ENCODE data around the gene ADRA1B. TPM values are rescaled to one million over a fixed set of nuclear protein-coding genes. Genes with fewer than 3 reads are reported as not detected.

The ADRA1B gene
- total RNA-seq, 2 donors from 2014 or later, result 0.60 to 0.68 TPM

DNA sequence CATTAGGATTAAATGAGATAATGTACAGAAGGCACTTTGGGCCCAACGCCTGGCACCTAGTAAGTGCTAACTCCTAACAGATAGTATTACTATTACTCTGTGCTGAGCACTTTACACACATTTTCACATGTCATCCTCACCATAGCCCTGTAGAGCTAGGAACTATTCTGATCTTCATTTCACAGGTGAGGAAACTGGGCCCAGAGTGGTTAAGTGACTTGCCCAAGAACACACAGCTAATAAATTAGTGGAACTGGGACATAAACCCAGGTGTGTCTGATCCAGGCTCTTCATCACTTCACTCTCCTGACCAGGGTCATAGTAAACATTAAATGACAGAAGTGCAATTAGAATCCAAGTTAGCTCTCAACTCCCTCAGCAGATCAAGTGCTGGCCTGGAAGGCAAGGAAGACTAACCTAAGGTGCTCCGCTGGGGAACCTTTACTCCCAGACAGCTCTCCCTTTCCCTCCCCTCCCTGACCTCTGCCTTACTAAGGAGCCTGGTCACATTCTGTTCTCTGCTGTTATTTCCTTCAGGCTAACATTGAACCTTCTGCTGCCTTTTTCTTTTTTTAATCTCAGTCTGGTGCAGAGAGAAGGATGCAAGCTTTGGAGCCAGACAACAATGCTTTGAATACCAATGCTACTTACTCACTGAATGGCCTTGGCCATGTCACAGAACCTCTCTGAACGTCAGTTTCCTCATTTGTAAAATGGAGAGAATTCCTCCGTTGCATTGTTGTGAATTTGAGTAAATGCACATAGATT lies 4.1 kb upstream of the ADRA1B start:
- no peak overlapping the region for H3K4me3 ChIP-seq (ENCODE audit: low read length)
- WGBS, 2 experiments (ENCODE audit: insufficient coverage in 1 of 2, insufficient read length in 1 of 2), result 84 to 87% methylated on average over 3 to 4 of the region's 4 CpGs

DNA sequence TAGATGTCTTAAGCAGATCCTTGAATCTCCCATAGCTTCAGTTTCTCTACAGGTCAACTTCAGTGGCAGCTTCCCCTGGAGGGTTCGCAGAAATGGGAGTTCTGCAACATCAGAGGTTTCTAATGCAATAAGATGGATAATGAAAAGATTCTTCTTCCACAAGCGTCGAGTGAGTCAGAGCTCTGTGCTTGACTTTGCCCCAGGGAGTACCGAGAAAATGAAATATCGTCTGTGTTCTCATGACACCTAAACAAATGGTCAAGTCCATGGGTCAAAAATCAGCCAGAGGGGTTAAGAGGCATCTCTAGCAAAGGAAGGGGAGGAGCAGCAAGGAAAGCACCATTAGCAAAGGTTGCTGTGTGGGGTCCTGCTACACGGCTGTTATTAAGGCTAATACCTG lies 3.2 kb upstream of the ADRA1B start:
- no peaks in the 10 kb centered on the region for H3K9me3 ChIP-seq (ENCODE audit: control insufficient read depth, low read length)
- Mint-ChIP-seq H3K9me3 (no peaks in the 10 kb centered on the region), H3K4me3 (no peak overlapping the region), H3K27me3 (ENCODE audit: insufficient read depth) (peaks cover 45% of the 10 kb centered on the region), H3K27ac (no peak overlapping the region), H3K36me3 (ENCODE audit: low read depth) (no peaks in the 10 kb centered on the region), H3K4me1 (peaks cover 17% of the 10 kb centered on the region)
- no peaks in the 10 kb centered on the region for H3K4me1 ChIP-seq (ENCODE audit: control insufficient read depth, insufficient read depth, low read length)
- H3K27ac ChIP-seq (ENCODE audit: low read depth, low read length), result no peak overlapping the region
- DNase-seq, result no peak
- no peaks in the 10 kb centered on the region for H3K36me3 ChIP-seq (ENCODE audit: control insufficient read depth, insufficient read depth, low read length)
- TF ChIP-seq, protein P1, sequence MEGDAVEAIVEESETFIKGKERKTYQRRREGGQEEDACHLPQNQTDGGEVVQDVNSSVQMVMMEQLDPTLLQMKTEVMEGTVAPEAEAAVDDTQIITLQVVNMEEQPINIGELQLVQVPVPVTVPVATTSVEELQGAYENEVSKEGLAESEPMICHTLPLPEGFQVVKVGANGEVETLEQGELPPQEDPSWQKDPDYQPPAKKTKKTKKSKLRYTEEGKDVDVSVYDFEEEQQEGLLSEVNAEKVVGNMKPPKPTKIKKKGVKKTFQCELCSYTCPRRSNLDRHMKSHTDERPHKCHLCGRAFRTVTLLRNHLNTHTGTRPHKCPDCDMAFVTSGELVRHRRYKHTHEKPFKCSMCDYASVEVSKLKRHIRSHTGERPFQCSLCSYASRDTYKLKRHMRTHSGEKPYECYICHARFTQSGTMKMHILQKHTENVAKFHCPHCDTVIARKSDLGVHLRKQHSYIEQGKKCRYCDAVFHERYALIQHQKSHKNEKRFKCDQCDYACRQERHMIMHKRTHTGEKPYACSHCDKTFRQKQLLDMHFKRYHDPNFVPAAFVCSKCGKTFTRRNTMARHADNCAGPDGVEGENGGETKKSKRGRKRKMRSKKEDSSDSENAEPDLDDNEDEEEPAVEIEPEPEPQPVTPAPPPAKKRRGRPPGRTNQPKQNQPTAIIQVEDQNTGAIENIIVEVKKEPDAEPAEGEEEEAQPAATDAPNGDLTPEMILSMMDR (conservative IDR thresholded peaks at IDR 0.05), result no peak
- H3K9ac ChIP-seq (ENCODE audit: extremely low read depth, low read length, poor library complexity, severe bottlenecking), result no peak overlapping the region
- H3K4me3 ChIP-seq (ENCODE audit: low read length), result no peak overlapping the region
- 74 to 90% methylated on average over 5 to 6 of the region's 6 CpGs for WGBS, 2 experiments (ENCODE audit: insufficient coverage in 1 of 2, insufficient read length in 1 of 2)
- H3K27me3 ChIP-seq (ENCODE audit: control insufficient read depth, insufficient read depth, low read length, poor library complexity, severe bottlenecking), result peaks cover 41% of the 10 kb centered on the region

More for the DNA sequence above, 4.1 kb upstream of the ADRA1B start:
- no peaks in the 10 kb centered on the region for H3K9me3 ChIP-seq (ENCODE audit: control insufficient read depth, low read length)
- H3K4me1 ChIP-seq (ENCODE audit: control insufficient read depth, insufficient read depth, low read length), result no peaks in the 10 kb centered on the region
- no peak overlapping the region for H3K27ac ChIP-seq (ENCODE audit: low read depth, low read length)
- Mint-ChIP-seq H3K4me1 (peaks cover 20% of the 10 kb centered on the region), H3K27me3 (ENCODE audit: insufficient read depth) (peaks cover 36% of the 10 kb centered on the region), H3K36me3 (ENCODE audit: low read depth) (no peaks in the 10 kb centered on the region), H3K9me3 (no peaks in the 10 kb centered on the region), H3K27ac (no peak overlapping the region), H3K4me3 (no peak overlapping the region)
- TF ChIP-seq, protein P1 (conservative IDR thresholded peaks at IDR 0.05), result no peak
- no peaks in the 10 kb centered on the region for H3K36me3 ChIP-seq (ENCODE audit: control insufficient read depth, insufficient read depth, low read length)
- no peak overlapping the region for H3K9ac ChIP-seq (ENCODE audit: extremely low read depth, low read length, poor library complexity, severe bottlenecking)
- peaks cover 33% of the 10 kb centered on the region for H3K27me3 ChIP-seq (ENCODE audit: control insufficient read depth, insufficient read depth, low read length, poor library complexity, severe bottlenecking)
- DNase-seq, result no peak

DNA sequence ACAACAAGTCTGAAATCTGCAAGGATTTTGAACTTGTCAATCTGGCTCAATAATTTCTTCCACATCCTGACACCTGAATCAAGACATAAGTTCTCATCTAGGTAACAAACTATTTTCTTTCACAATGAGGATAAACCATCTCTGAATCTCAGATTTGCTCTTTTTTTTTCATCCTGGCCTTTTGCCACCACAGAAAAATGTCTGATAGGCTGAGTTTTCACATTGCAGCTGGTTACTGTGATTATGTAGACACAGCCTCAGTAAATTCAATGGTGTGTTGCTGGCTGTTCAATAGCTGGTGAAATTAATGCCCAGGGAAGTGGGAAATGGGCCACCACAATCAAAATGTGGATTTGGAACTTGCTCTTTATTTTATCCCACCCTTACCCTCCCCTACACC lies 2.8 kb upstream of the ADRA1B start:
- H3K9ac ChIP-seq (ENCODE audit: extremely low read depth, low read length, poor library complexity, severe bottlenecking), result no peak overlapping the region
- H3K27me3 Mint-ChIP-seq (ENCODE audit: insufficient read depth), result peaks cover 49% of the 10 kb centered on the region
- peaks cover 45% of the 10 kb centered on the region for H3K27me3 ChIP-seq (ENCODE audit: control insufficient read depth, insufficient read depth, low read length, poor library complexity, severe bottlenecking)
- no peak overlapping the region for H3K27ac ChIP-seq (ENCODE audit: low read depth, low read length)
- DNase-seq, result no peak
- H3K36me3 Mint-ChIP-seq (ENCODE audit: low read depth), result no peaks in the 10 kb centered on the region
- H3K9me3 Mint-ChIP-seq, result no peaks in the 10 kb centered on the region
- H3K36me3 ChIP-seq (ENCODE audit: control insufficient read depth, insufficient read depth, low read length), result no peaks in the 10 kb centered on the region
- H3K27ac Mint-ChIP-seq, result no peak overlapping the region
- H3K9me3 ChIP-seq (ENCODE audit: control insufficient read depth, low read length), result no peaks in the 10 kb centered on the region
- no peak overlapping the region for H3K4me3 Mint-ChIP-seq
- no peak overlapping the region for H3K4me3 ChIP-seq (ENCODE audit: low read length)
- peaks cover 12% of the 10 kb centered on the region for H3K4me1 Mint-ChIP-seq
- no peaks in the 10 kb centered on the region for H3K4me1 ChIP-seq (ENCODE audit: control insufficient read depth, insufficient read depth, low read length)
- TF ChIP-seq, protein P1 (conservative IDR thresholded peaks at IDR 0.05), result no peak
